ACC112 (cell line): ENCODE data around the gene C2CD3.

ENCODE experiments used
- H2AFZ ChIP-seq: fragments of 200-600 bp; sonication (generic); one replicate; pipeline ENCODE4 v1.6.0; 2017; ENCODE audit warnings: antibody characterized with exemption, low read length; ENCODE audit not compliant: unreplicated experiment
- H3K27ac ChIP-seq: fragments of 200-600 bp; sonication (generic); 2 replicates; pipeline ENCODE4 v1.5.1; 2014; ENCODE audit warnings: low read depth, mild to moderate bottlenecking, antibody characterized with exemption, low read length, moderate library complexity
- H3K27me3 ChIP-seq: fragments of 200-600 bp; sonication (generic); 2 replicates; pipeline ENCODE4 v1.6.1; 2014; ENCODE audit warnings: mild to moderate bottlenecking, antibody characterized with exemption, low read length, moderate library complexity, mixed read lengths; ENCODE audit not compliant: insufficient read depth
- H3K36me3 ChIP-seq: fragments of 200-600 bp; sonication (generic); 2 replicates; pipeline ENCODE4 v1.6.1; 2016; ENCODE audit warnings: mild to moderate bottlenecking, antibody characterized with exemption, low read length, moderate library complexity, mixed read lengths; ENCODE audit not compliant: insufficient read depth
- H3K4me1 ChIP-seq: fragments of 200-600 bp; sonication (generic); one replicate; pipeline ENCODE4 v1.6.1; 2016; ENCODE audit warnings: low read length, mixed read lengths; ENCODE audit not compliant: insufficient read depth, unreplicated experiment, control insufficient read depth
- H3K4me3 ChIP-seq: fragments of 200-600 bp; sonication (generic); 2 replicates; pipeline ENCODE4 v1.5.1; 2014; ENCODE audit warnings: mild to moderate bottlenecking, low read depth, low read length
- H3K79me2 ChIP-seq: fragments of 200-600 bp; sonication (generic); one replicate; pipeline ENCODE4 v1.6.0; 2016; ENCODE audit warnings: low read length; ENCODE audit not compliant: control insufficient read depth, unreplicated experiment, insufficient read depth

C2CD3 gene

GRCh38 chr11:74021998-74022397, 148.8 kb downstream of the C2CD3 start:
- Histone ChIP-seq H3K36me3 (no peaks in the 10 kb centered on the region), H3K4me1 (peaks cover 49% of the 10 kb centered on the region), H3K4me3 (no peak overlapping the region), H3K27me3 (no peaks in the 10 kb centered on the region), H2AFZ (no peak overlapping the region), H3K27ac (no peak overlapping the region), H3K79me2 (no peaks in the 10 kb centered on the region)

- H3K4me1 ChIP-seq, result peaks cover 37% of the 10 kb centered on the region
- H3K27ac ChIP-seq, result no peak overlapping the region
- no peaks in the 10 kb centered on the region for H3K79me2 ChIP-seq
- no peak overlapping the region for H3K4me3 ChIP-seq
- no peaks in the 10 kb centered on the region for H3K27me3 ChIP-seq
- no peak overlapping the region for H2AFZ ChIP-seq
- H3K36me3 ChIP-seq, result no peaks in the 10 kb centered on the region
These were observed 150.3 kb downstream of the C2CD3 start for GRCh38 chr11:74020539-74020938.

GRCh38 chr11:74019860-74020259, 150.9 kb downstream of the C2CD3 start:
- peak overlapping the region; percentile 83 for H3K27ac ChIP-seq
- no peaks in the 10 kb centered on the region for H3K79me2 ChIP-seq
- H3K4me1 ChIP-seq, result peaks cover 30% of the 10 kb centered on the region
- H3K36me3 ChIP-seq, result no peaks in the 10 kb centered on the region
- no peak overlapping the region for H3K4me3 ChIP-seq
- H2AFZ ChIP-seq, result no peak overlapping the region
- H3K27me3 ChIP-seq, result no peaks in the 10 kb centered on the region

- no peaks in the 10 kb centered on the region for H3K27me3 ChIP-seq
- H3K79me2 ChIP-seq, result no peaks in the 10 kb centered on the region
- no peaks in the 10 kb centered on the region for H3K36me3 ChIP-seq
- H3K4me1 ChIP-seq, result peaks cover 27% of the 10 kb centered on the region
- peak overlapping the region; percentile 83 for H3K27ac ChIP-seq
- H3K4me3 ChIP-seq, result no peak overlapping the region
- H2AFZ ChIP-seq, result no peak overlapping the region
These were observed 151.6 kb downstream of the C2CD3 start for GRCh38 chr11:74019104-74019738.

GRCh38 chr11:74018331-74019005, 152.3 kb downstream of the C2CD3 start:
- Histone ChIP-seq H3K4me3 (no peak overlapping the region), H3K36me3 (no peaks in the 10 kb centered on the region), H3K27ac (peak overlapping the region; percentile 83), H3K79me2 (no peaks in the 10 kb centered on the region), H3K4me1 (peaks cover 27% of the 10 kb centered on the region), H2AFZ (no peak overlapping the region), H3K27me3 (no peaks in the 10 kb centered on the region)

GRCh38 chr11:74017631-74018030, 153.2 kb downstream of the C2CD3 start:
- H3K27me3 ChIP-seq, result no peaks in the 10 kb centered on the region
- peaks cover 27% of the 10 kb centered on the region for H3K4me1 ChIP-seq
- peak overlapping the region; percentile 83 for H3K27ac ChIP-seq
- no peaks in the 10 kb centered on the region for H3K36me3 ChIP-seq
- H3K79me2 ChIP-seq, result no peaks in the 10 kb centered on the region
- no peak overlapping the region for H2AFZ ChIP-seq
- H3K4me3 ChIP-seq, result no peak overlapping the region

- H3K27me3 ChIP-seq, result no peaks in the 10 kb centered on the region
- H3K79me2 ChIP-seq, result no peaks in the 10 kb centered on the region
- H3K36me3 ChIP-seq, result no peaks in the 10 kb centered on the region
- no peak overlapping the region for H3K27ac ChIP-seq
- H3K4me1 ChIP-seq, result peaks cover 34% of the 10 kb centered on the region
- H3K4me3 ChIP-seq, result no peak overlapping the region
- no peak overlapping the region for H2AFZ ChIP-seq
These were observed 154.7 kb downstream of the C2CD3 start for GRCh38 chr11:74015919-74016684.

GRCh38 chr11:74014880-74015279, 155.9 kb downstream of the C2CD3 start:
- H3K4me1 ChIP-seq, result peaks cover 30% of the 10 kb centered on the region
- H2AFZ ChIP-seq, result no peak overlapping the region
- no peaks in the 10 kb centered on the region for H3K79me2 ChIP-seq
- H3K4me3 ChIP-seq, result no peak overlapping the region
- no peaks in the 10 kb centered on the region for H3K27me3 ChIP-seq
- no peaks in the 10 kb centered on the region for H3K36me3 ChIP-seq
- H3K27ac ChIP-seq, result no peak overlapping the region

GRCh38 chr11:74013141-74013540, 157.7 kb downstream of the C2CD3 start:
- Histone ChIP-seq H3K36me3 (no peaks in the 10 kb centered on the region), H3K4me1 (peaks cover 12% of the 10 kb centered on the region), H3K27me3 (no peaks in the 10 kb centered on the region), H3K27ac (no peak overlapping the region), H3K4me3 (no peak overlapping the region), H2AFZ (no peak overlapping the region), H3K79me2 (no peaks in the 10 kb centered on the region)

GRCh38 chr11:74012074-74012809, 158.6 kb downstream of the C2CD3 start:
- Histone ChIP-seq H3K79me2 (no peaks in the 10 kb centered on the region), H3K4me3 (no peak overlapping the region), H2AFZ (no peak overlapping the region), H3K36me3 (no peaks in the 10 kb centered on the region), H3K27ac (peak overlapping the region; percentile 43; the same call in 1 of the 2 replicates), H3K4me1 (peaks cover 8% of the 10 kb centered on the region), H3K27me3 (no peaks in the 10 kb centered on the region)
